ENCODE measurements around the gene EPHB3.

Gene EPHB3

DNA sequence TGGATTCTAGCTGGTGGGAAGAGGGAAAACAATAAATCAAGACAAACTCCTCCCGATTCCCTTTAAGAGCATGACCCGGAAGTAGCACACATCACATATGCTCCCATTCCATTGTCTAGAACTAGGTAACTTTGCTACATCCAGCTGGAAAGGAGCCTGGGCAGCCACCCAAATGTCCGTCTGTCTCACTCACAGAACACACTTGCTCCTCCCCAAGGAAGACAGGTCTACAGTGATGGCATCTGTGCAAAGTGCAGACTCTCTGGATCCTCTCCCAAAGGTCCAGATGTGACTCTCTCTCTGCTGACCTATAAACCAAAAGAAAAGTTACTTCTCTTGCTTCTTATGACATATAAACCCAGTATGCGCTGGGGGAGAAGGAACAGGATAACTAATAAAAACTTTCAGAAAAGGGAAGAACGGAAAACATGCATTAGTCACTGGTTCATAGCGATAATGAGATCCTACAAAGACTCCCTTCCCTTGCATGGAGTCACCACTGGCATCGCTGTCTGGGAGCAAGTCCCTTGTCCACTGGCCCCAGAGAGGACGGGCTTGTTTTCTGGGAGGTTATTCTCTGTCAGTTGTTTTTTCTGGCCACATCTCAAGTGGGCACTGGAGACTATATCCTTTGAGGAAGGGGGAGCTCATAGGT is 29.8 kb upstream of the EPHB3 start:
- Histone ChIP-seq H3K9me3 (ENCODE audit: control insufficient read depth in 5 of 5, low read length in 5 of 5) (no peaks in the 10 kb centered on the region), H3K36me3 (ENCODE audit: control insufficient read depth in 5 of 5, insufficient read depth in 5 of 5, low read length in 5 of 5) (no peaks in the 10 kb centered on the region), H3K27ac (ENCODE audit: low read depth, low read length) (no peak overlapping the region), H3K4me1 (ENCODE audit: control insufficient read depth in 5 of 5, insufficient read depth in 5 of 5, low read length in 5 of 5) (peaks cover 0 to 14% (median 6%) of the 10 kb centered on the region in 5 donors), H3K27me3 (ENCODE audit: control insufficient read depth in 5 of 5, insufficient read depth in 4 of 5, low read length in 5 of 5) (peaks cover 0 to 11% (median 2%) of the 10 kb centered on the region in 5 donors), H3K4me3 (ENCODE audit: low read depth in 1 of 5, low read length in 5 of 5) (peak overlapping the region in 1 of 5 donors; percentile 7), H3K9ac (ENCODE audit: low read length in 5 of 5) (no peak overlapping the region)

DNA sequence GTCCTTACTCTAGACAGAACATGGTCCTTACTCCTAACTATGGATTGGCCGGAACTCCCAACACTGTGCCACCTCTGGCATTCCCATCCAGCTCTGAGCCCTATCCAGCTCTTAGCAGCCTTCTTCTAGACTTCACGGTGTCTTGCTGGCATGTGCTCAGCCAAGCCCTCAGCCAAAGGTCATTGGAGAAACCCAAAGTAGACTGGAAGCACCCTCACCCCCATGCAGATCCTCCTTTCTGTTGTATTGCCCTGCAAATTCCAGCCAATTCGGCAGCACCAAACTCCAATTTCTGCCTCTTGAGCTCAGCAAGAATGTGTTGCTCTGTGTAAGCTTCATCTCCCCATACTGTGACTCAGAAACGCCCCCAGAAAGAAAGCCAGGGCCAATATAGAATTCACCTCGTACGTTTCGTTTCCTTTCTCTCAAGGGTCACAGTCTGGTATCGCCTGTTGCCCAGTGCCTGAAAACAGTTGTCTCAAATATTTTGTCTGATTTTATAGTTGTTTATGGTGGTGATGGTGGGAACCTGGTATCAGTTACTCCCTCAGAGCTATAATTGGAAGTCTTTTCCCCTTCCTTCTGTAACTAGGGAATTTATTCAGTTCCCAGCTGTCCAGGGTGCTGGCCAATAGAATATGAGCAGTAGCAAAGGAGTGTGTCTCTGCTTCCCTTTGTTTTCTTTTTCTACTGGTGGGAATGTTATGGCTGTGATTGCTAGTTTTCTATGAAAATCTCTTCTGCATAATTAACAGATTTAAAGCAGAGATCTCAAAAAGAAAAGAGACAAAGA is 28.4 kb upstream of the EPHB3 start:
- Histone ChIP-seq H3K4me3 (ENCODE audit: low read depth in 1 of 5, low read length in 5 of 5) (no peak overlapping the region), H3K4me1 (ENCODE audit: control insufficient read depth in 5 of 5, insufficient read depth in 5 of 5, low read length in 5 of 5) (peaks cover 0 to 16% (median 6%) of the 10 kb centered on the region in 5 donors), H3K27ac (ENCODE audit: low read depth, low read length) (no peak overlapping the region), H3K36me3 (ENCODE audit: control insufficient read depth in 5 of 5, insufficient read depth in 5 of 5, low read length in 5 of 5) (no peaks in the 10 kb centered on the region), H3K27me3 (ENCODE audit: control insufficient read depth in 5 of 5, insufficient read depth in 4 of 5, low read length in 5 of 5) (peaks cover 0 to 11% (median 2%) of the 10 kb centered on the region in 5 donors), H3K9ac (ENCODE audit: low read length in 5 of 5) (no peak overlapping the region), H3K9me3 (ENCODE audit: control insufficient read depth in 5 of 5, low read length in 5 of 5) (no peaks in the 10 kb centered on the region)

DNA sequence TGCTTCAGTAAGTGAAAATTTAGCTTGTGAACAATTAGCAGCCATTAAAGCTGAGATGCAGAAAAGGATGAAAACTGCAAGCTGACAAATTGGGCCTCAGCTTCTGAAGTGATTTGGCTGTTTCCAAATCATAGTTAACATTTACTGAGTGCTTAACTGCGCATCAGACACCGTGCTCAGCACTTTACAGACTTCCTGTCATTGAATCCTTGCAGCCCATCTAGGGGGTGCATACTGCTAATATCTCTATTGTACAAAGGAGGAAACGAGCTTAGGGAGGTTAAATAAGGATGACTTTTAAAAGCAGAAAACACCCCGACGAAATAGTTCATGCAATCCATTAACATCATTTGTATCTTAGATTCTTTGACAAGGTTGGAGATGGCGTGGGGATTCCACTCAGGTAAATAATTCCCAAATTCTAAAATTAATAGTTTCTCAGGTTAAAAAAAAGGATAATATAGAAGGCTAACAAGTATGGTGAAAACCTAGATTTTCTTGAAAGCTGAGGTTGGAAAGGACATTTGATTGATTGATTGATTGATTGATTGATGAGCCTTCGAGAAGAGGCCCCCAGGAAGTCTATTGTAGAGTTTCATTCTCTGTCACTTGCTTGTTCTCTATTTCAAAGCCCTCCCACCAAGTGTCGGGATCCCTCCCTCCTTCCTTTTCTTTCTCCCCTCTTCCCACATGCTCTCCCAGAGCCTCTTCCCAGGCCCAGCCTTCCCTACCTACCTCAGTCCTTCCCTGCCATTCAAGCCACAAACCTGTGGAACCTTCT is 23.5 kb upstream of the EPHB3 start:
- peaks cover 3 to 10% (median 6%) of the 10 kb centered on the region in 5 donors for H3K27me3 ChIP-seq (ENCODE audit: control insufficient read depth in 5 of 5, insufficient read depth in 4 of 5, low read length in 5 of 5)
- H3K9ac ChIP-seq (ENCODE audit: low read length in 5 of 5): no peak overlapping the region
- H3K36me3 ChIP-seq (ENCODE audit: control insufficient read depth in 5 of 5, insufficient read depth in 5 of 5, low read length in 5 of 5): no peaks in the 10 kb centered on the region
- H3K4me1 ChIP-seq (ENCODE audit: control insufficient read depth in 5 of 5, insufficient read depth in 5 of 5, low read length in 5 of 5): peaks cover 0 to 3% (median 0%) of the 10 kb centered on the region in 5 donors
- no peak overlapping the region for H3K27ac ChIP-seq (ENCODE audit: low read depth, low read length)
- H3K9me3 ChIP-seq (ENCODE audit: control insufficient read depth in 5 of 5, low read length in 5 of 5): no peaks in the 10 kb centered on the region
- H3K4me3 ChIP-seq (ENCODE audit: low read depth in 1 of 5, low read length in 5 of 5): no peak overlapping the region

DNA sequence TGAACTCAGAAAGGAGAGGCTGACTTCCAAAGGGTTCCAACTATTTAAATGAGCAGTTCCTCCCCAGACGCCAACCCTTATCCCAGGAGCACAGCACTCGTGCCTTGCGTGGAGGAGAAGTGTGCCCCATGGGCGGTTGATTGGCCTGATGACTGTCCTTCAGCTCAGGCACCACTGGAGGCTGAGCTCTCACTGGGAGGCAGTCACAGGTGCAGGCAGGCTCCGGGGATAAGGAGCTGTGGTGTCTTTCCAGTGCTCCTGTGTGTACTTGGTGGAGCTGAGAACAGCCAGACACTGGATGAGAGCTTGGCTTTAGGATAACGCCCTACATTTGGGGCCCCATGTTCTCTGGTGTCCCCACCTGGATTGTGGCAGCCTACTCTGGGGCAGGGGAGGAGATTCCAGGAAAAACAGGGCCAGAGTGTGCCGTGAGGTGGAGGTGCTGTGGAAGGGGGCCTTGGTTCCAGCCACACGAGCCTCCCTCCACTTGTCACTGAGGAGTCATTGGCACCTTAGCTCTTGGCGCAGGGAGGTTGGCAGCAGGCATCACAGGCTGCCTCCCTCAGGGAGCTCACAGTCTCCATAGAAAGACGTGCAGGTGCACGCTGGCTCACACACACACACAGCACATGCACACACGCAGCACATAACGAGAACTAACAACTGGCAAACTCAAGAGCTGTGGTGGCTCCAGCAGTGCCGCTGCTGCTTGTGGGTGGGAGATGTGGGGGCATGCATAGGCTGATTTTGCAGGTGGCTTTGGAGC is 22.7 kb upstream of the EPHB3 start:
- H3K9ac ChIP-seq (ENCODE audit: low read length in 5 of 5): no peak overlapping the region
- H3K4me1 ChIP-seq (ENCODE audit: control insufficient read depth in 5 of 5, insufficient read depth in 5 of 5, low read length in 5 of 5): peaks cover 0 to 5% (median 2%) of the 10 kb centered on the region in 5 donors
- H3K9me3 ChIP-seq (ENCODE audit: control insufficient read depth in 5 of 5, low read length in 5 of 5): no peaks in the 10 kb centered on the region
- no peak overlapping the region for H3K4me3 ChIP-seq (ENCODE audit: low read depth in 1 of 5, low read length in 5 of 5)
- H3K27me3 ChIP-seq (ENCODE audit: control insufficient read depth in 5 of 5, insufficient read depth in 4 of 5, low read length in 5 of 5): peaks cover 8 to 17% (median 11%) of the 10 kb centered on the region in 5 donors
- H3K36me3 ChIP-seq (ENCODE audit: control insufficient read depth in 5 of 5, insufficient read depth in 5 of 5, low read length in 5 of 5): no peaks in the 10 kb centered on the region
- H3K27ac ChIP-seq (ENCODE audit: low read depth, low read length): no peak overlapping the region

DNA sequence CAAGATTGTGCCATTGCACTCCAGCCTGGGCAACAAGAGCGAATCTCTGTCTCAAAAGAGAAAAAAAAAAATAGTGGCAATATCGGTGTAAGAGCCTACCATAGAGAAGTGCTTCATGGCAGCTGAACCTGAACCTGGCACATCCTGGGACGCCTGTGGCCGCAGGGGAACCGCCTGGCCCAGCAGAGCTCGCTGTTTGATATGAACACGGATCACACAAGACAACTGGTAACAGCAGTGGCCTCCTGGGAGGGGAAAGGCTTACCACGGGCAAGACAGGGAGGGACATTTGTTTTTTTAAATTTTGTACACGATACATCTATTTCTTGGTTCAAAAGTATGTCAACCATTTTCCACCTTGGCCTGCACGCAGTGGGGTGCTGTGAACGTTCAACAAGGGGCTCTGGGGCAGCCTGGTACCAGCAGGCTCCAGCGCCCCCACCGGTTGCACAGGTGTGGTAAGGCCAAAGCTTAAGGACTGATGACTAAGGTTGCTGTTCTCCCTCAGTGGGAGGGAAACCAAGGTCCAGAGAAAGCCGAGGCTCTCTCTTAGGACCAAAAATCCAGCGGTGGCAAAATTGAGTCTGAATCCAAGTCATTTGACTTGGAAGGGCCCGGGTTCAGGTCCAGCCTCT is 21.7 kb upstream of the EPHB3 start:
- Histone ChIP-seq H3K4me3 (ENCODE audit: low read depth in 1 of 5, low read length in 5 of 5) (no peak overlapping the region), H3K27me3 (ENCODE audit: control insufficient read depth in 5 of 5, insufficient read depth in 4 of 5, low read length in 5 of 5) (peaks cover 8 to 18% (median 11%) of the 10 kb centered on the region in 5 donors), H3K9me3 (ENCODE audit: control insufficient read depth in 5 of 5, low read length in 5 of 5) (no peaks in the 10 kb centered on the region), H3K27ac (ENCODE audit: low read depth, low read length) (no peak overlapping the region), H3K9ac (ENCODE audit: low read length in 5 of 5) (no peak overlapping the region), H3K36me3 (ENCODE audit: control insufficient read depth in 5 of 5, insufficient read depth in 5 of 5, low read length in 5 of 5) (no peaks in the 10 kb centered on the region), H3K4me1 (ENCODE audit: control insufficient read depth in 5 of 5, insufficient read depth in 5 of 5, low read length in 5 of 5) (peaks cover 0 to 6% (median 6%) of the 10 kb centered on the region in 5 donors)

DNA sequence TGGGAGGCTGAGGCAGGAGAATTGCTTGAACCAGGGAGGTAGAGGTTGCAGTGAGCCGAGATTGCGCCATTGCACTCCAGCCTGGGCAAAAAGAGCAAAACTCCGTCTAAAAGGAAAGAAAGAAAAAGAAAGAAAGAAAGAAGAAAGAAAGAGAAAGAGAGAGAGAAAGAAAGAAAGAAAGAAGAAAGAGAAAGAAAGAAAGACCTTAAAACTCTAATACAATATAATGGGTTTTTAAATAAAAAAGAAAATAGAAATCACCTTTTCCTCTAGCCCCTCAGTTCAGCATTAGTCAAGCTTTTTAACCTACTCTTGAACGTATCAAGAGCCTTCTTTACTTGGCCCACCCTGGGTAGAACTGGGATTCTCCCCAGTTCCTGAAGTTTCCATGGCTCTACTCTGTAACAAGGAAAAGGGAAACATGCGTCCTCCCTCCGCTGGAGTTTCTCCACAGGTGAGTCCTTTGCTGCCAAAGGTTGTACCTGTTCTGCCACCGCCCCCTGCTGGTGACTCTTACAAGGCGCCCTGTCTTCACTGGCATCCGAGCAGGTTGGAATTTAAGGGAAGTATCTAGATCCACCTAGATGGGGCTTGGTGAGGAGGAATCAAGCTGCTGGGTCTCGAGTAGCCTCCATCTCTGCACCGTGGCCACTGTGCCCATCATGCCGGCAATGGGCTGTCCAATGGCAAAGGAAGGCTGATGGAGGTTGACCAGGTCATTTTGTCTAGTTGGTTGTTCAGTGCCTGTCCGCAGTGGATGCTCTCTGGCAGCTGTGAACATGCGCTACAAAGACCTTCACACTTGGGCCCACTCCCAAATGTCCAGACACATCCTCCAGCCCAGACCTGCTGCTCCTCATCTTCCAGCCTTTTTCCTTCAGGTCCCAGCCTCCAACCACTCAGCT is 20.6 kb upstream of the EPHB3 start:
- no peak overlapping the region for H3K4me3 ChIP-seq (ENCODE audit: low read depth in 1 of 5, low read length in 5 of 5)
- peaks cover 8 to 18% (median 11%) of the 10 kb centered on the region in 5 donors for H3K27me3 ChIP-seq (ENCODE audit: control insufficient read depth in 5 of 5, insufficient read depth in 4 of 5, low read length in 5 of 5)
- H3K9me3 ChIP-seq (ENCODE audit: control insufficient read depth in 5 of 5, low read length in 5 of 5): no peaks in the 10 kb centered on the region
- no peaks in the 10 kb centered on the region for H3K36me3 ChIP-seq (ENCODE audit: control insufficient read depth in 5 of 5, insufficient read depth in 5 of 5, low read length in 5 of 5)
- H3K27ac ChIP-seq (ENCODE audit: low read depth, low read length): no peak overlapping the region
- peaks cover 0 to 9% (median 6%) of the 10 kb centered on the region in 5 donors for H3K4me1 ChIP-seq (ENCODE audit: control insufficient read depth in 5 of 5, insufficient read depth in 5 of 5, low read length in 5 of 5)
- no peak overlapping the region for H3K9ac ChIP-seq (ENCODE audit: low read length in 5 of 5)

DNA sequence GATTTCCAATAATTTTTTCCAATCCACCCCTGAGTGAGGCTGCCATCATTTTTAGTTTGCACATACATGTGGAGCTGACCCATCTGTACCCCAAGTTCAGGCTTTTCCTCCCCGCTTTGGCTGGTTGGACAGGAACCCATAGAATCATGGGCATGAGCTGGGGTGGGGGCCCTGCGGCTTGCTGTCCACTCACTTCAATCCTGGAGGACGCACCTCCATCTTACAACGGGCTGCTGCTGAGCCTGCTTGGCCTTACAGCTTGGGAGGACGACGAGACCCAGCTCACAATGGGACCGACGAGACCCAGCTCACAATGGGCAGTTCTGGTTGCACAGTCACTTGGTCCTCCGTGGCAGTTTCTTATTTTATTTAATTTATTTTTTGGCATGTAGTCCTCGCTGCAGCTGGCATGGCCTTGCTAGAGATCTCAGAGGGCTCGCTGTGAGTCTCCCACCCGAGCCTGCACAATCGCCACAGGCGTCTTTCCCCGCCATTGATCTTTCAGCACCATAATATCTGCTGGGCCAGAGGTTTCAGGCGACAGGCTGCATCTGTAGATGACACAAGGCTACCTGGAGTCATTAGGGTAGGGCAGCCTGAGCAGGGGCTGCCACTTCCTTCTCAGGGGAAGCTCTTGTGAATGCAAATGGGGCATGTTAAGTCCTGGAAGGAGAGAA is 19.6 kb upstream of the EPHB3 start:
- H3K4me3 ChIP-seq (ENCODE audit: low read depth in 1 of 5, low read length in 5 of 5): no peak overlapping the region
- H3K9ac ChIP-seq (ENCODE audit: low read length in 5 of 5): no peak overlapping the region
- peaks cover 0 to 9% (median 6%) of the 10 kb centered on the region in 5 donors for H3K4me1 ChIP-seq (ENCODE audit: control insufficient read depth in 5 of 5, insufficient read depth in 5 of 5, low read length in 5 of 5)
- no peaks in the 10 kb centered on the region for H3K9me3 ChIP-seq (ENCODE audit: control insufficient read depth in 5 of 5, low read length in 5 of 5)
- peaks cover 8 to 18% (median 11%) of the 10 kb centered on the region in 5 donors for H3K27me3 ChIP-seq (ENCODE audit: control insufficient read depth in 5 of 5, insufficient read depth in 4 of 5, low read length in 5 of 5)
- H3K27ac ChIP-seq (ENCODE audit: low read depth, low read length): no peak overlapping the region
- H3K36me3 ChIP-seq (ENCODE audit: control insufficient read depth in 5 of 5, insufficient read depth in 5 of 5, low read length in 5 of 5): no peaks in the 10 kb centered on the region

DNA sequence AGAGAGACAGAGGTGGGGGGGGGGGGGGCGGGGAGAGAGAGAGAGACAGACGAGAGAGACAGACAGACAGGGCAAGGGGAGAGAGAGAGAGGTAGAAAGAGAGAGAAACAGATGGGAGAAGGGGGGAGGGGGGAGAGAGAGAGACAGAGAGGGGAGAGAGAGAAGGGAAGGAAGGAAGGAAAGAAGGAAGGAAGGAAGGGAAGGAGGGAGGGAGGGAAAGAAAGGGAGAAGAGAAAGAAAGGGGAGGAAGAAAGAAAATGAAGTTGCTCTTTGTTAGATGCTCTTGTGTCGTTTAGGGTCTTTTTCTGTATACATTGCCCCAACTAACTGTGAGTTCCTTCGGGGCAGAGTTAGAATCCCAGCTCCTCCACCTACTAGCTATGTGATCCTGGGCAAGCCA is 19.0 kb upstream of the EPHB3 start:
- peaks cover 0 to 13% (median 6%) of the 10 kb centered on the region in 5 donors for H3K4me1 ChIP-seq (ENCODE audit: control insufficient read depth in 5 of 5, insufficient read depth in 5 of 5, low read length in 5 of 5)
- H3K9me3 ChIP-seq (ENCODE audit: control insufficient read depth in 5 of 5, low read length in 5 of 5): no peaks in the 10 kb centered on the region
- H3K4me3 ChIP-seq (ENCODE audit: low read depth in 1 of 5, low read length in 5 of 5): no peak overlapping the region
- peaks cover 8 to 18% (median 11%) of the 10 kb centered on the region in 5 donors for H3K27me3 ChIP-seq (ENCODE audit: control insufficient read depth in 5 of 5, insufficient read depth in 4 of 5, low read length in 5 of 5)
- no peaks in the 10 kb centered on the region for H3K36me3 ChIP-seq (ENCODE audit: control insufficient read depth in 5 of 5, insufficient read depth in 5 of 5, low read length in 5 of 5)
- H3K27ac ChIP-seq (ENCODE audit: low read depth, low read length): no peak overlapping the region
- no peak overlapping the region for H3K9ac ChIP-seq (ENCODE audit: low read length in 5 of 5)
